GM18907 (cell line): ENCODE results near the gene SLC17A2.

ENCODE experiments used
- ATAC-seq: cut with Tn5 transposase; IDR thresholded peaks from one replicate; pipeline ENCODE4 v1.9.1; 2021; ENCODE audit warnings: mild to moderate bottlenecking, moderate library complexity; ENCODE audit not compliant: unreplicated experiment

Gene SLC17A2

GRCh38 chr6:25921525-25922203 is 8.8 kb downstream of the SLC17A2 start:
- no peak for ATAC-seq

- ATAC-seq: no peak
Observed at GRCh38 chr6:25919657-25920056, 10.8 kb downstream of the SLC17A2 start.

GRCh38 chr6:25918083-25918683 is 12.3 kb downstream of the SLC17A2 start:
- no peak for ATAC-seq

- no peak for ATAC-seq
Observed at GRCh38 chr6:25916789-25917490, 13.6 kb downstream of the SLC17A2 start.

- ATAC-seq: no peak
Observed at GRCh38 chr6:25916330-25916729, 14.2 kb downstream of the SLC17A2 start.

GRCh38 chr6:25913741-25914140 is 16.8 kb downstream of the SLC17A2 start:
- no peak for ATAC-seq

- ATAC-seq: no peak
Observed at GRCh38 chr6:25911351-25911750, 19.1 kb downstream of the SLC17A2 start.

GRCh38 chr6:25907475-25908014 is 22.9 kb downstream of the SLC17A2 start:
- ATAC-seq: no peak

- ATAC-seq: no peak
Observed at GRCh38 chr6:25903467-25904099, 26.9 kb downstream of the SLC17A2 start.

GRCh38 chr6:25902071-25902470 is 28.4 kb downstream of the SLC17A2 start:
- no peak for ATAC-seq

- no peak for ATAC-seq
Observed at GRCh38 chr6:25900843-25901242, 29.6 kb downstream of the SLC17A2 start.

- ATAC-seq: no peak
Observed at GRCh38 chr6:25899580-25900408, 30.7 kb downstream of the SLC17A2 start.

GRCh38 chr6:25899123-25899522 is 31.4 kb downstream of the SLC17A2 start:
- no peak for ATAC-seq

- no peak for ATAC-seq
Observed at GRCh38 chr6:25898289-25898977, 32.1 kb downstream of the SLC17A2 start.

- ATAC-seq: no peak
Observed at GRCh38 chr6:25896252-25896651, 34.2 kb downstream of the SLC17A2 start.

- no peak for ATAC-seq
Observed at GRCh38 chr6:25895771-25896170, 34.7 kb downstream of the SLC17A2 start.

- ATAC-seq: no peak
Observed at GRCh38 chr6:25893778-25894177, 36.7 kb downstream of the SLC17A2 start.

- no peak for ATAC-seq
Observed at GRCh38 chr6:25892877-25893276, 37.6 kb downstream of the SLC17A2 start.

- ATAC-seq: no peak
Observed at GRCh38 chr6:25889877-25890853, 40.3 kb downstream of the SLC17A2 start.
